ENCODE data around the gene LMO1.

GRCh38 chr11:8183111-8183510 lies 80.6 kb downstream of the LMO1 start:
- TF ChIP-seq ARNTL (CRISPR knock-in tag; IDR thresholded peaks at IDR 0.05; ENCODE audit: borderline replicate concordance, low read depth) (no peak), CSDC2 (CRISPR knock-in tag; IDR thresholded peaks at IDR 0.05) (no peak), BACH2 (CRISPR knock-in tag; IDR thresholded peaks at IDR 0.05; ENCODE audit: borderline replicate concordance) (no peak), GLIS3 (CRISPR knock-in tag; IDR thresholded peaks at IDR 0.05) (no peak), PPARA (CRISPR knock-in tag; IDR thresholded peaks at IDR 0.05; ENCODE audit: borderline replicate concordance) (no peak), ZFP30 (CRISPR knock-in tag; IDR thresholded peaks at IDR 0.05) (no peak)

Data from SK-N-SH treated with all-trans-retinoic acid at 6 μM for 48 hours (cell line).